Keratinocyte (primary cell): ENCODE measurements around the gene SNX13.

Experiments
- CTCF ChIP-seq, 3 experiments: IDR thresholded peaks in 1 of 3; conservative IDR thresholded peaks in 1 of 3; optimal IDR thresholded peaks in 1 of 3; 2 replicates in 2 of 3; 3 replicates in 1 of 3; pipeline versions ENCODE3 to v1.5.1; 2011; ENCODE audit warnings: low read length in 3 of 3, mild to moderate bottlenecking in 3 of 3, moderate library complexity in 2 of 3, control low read depth in 1 of 3, inconsistent platforms in 1 of 3; ENCODE audit not compliant: insufficient read depth in 2 of 3; ENCODE audit errors: extremely low read depth in 1 of 3
- EZH2 ChIP-seq: IDR thresholded peaks from one replicate; pipeline ENCODE4 v1.6.1; 2012; ENCODE audit warnings: inconsistent platforms, mild to moderate bottlenecking, low read length, moderate library complexity

GRCh38 chr7:17916786-17917185, 23.5 kb downstream of the SNX13 start:
- TF ChIP-seq EZH2 (no peak), CTCF (optimal IDR thresholded peaks at IDR 0.05 in 1 of 3, IDR thresholded peaks at IDR 0.05 in 1 of 3, conservative IDR thresholded peaks at IDR 0.05 in 1 of 3; ENCODE audit: extremely low read depth in 1 of 3, insufficient read depth in 2 of 3, low read length in 3 of 3) (no peak)
